ENCODE measurements around the gene BDKRB1. TPM values are rescaled to one million over a fixed set of nuclear protein-coding genes. Genes with fewer than 3 reads are reported as not detected.

Gene BDKRB1
- total and polyA plus RNA-seq, 10 of the 15 experiments (the other 5 are each of a cell fraction or from before 2014, with no cell fraction given): 0.21 TPM; not detected in 9

DNA sequence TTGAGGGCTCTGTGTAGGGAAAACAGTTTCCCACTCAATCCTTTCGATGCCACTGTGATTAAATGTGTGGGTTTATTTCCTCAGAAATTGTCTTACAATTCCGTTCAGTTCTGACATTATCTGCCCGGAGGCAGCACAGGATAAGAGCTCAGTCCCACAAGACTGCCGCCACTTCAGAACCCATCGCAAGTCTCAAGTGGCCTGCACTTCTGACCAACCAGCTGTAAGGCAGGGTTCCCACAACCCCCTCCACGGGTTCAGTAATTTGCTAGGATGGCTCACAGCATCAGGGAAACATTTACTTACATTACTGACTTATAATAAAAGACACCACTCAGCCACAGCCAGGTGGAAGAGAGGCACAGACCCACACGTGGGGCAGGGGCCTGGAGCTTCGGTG is 34.2 kb upstream of the BDKRB1 start:
- H3K4me2 ChIP-seq (ENCODE audit: control insufficient read depth, insufficient read depth): no peak overlapping the region
- SMC1A ChIA-PET (ENCODE audit: uncharacterized antibody, unreplicated experiment): no interaction called here
- H3K4me3 ChIP-seq: no peak overlapping the region
- H3K27me3 ChIP-seq (replicated peaks in 1 of 2; ENCODE audit: control insufficient read depth in 2 of 2, insufficient read depth in 2 of 2, low read length in 1 of 2): peaks cover 0 to 1% of the 10 kb centered on the region in 2 experiments; a peak in 1 of 4 replicates
- WGBS (ENCODE audit: insufficient coverage, insufficient replicate concordance, low lambda C conversion rate, missing lambda C conversion rate): 42% methylated on average over 8 of the region's 8 CpGs
- in situ Hi-C loops (cut with MboI) (no loop called here), intact Hi-C loops (cut with micrococcal nuclease; ENCODE audit: unreplicated experiment) (no loop called here)
- no peak for ATAC-seq
- H3K36me3 ChIP-seq (ENCODE audit: control insufficient read depth in 2 of 2, insufficient read depth in 2 of 2, low read length in 1 of 2): no peaks in the 10 kb centered on the region
- no peak for TF ChIP-seq DPF2 (IDR thresholded peaks at IDR 0.05)
- no peak for TF ChIP-seq ESRRA (IDR thresholded peaks at IDR 0.05; ENCODE audit: low read length)
- TF ChIP-seq RFX5 (IDR thresholded peaks at IDR 0.05; ENCODE audit: low read depth, low read length): no peak
- TF ChIP-seq ZNF592 (IDR thresholded peaks at IDR 0.05): no peak
- TF ChIP-seq RCOR1 (conservative IDR thresholded peaks at IDR 0.05; ENCODE audit: low read depth, low read length): no peak
- TF ChIP-seq SMAD5 (IDR thresholded peaks at IDR 0.05; ENCODE audit: low read depth): no peak
- no peak for TF ChIP-seq SREBF2 (IDR thresholded peaks at IDR 0.05; ENCODE audit: low read length)
- TF ChIP-seq, protein P1, sequence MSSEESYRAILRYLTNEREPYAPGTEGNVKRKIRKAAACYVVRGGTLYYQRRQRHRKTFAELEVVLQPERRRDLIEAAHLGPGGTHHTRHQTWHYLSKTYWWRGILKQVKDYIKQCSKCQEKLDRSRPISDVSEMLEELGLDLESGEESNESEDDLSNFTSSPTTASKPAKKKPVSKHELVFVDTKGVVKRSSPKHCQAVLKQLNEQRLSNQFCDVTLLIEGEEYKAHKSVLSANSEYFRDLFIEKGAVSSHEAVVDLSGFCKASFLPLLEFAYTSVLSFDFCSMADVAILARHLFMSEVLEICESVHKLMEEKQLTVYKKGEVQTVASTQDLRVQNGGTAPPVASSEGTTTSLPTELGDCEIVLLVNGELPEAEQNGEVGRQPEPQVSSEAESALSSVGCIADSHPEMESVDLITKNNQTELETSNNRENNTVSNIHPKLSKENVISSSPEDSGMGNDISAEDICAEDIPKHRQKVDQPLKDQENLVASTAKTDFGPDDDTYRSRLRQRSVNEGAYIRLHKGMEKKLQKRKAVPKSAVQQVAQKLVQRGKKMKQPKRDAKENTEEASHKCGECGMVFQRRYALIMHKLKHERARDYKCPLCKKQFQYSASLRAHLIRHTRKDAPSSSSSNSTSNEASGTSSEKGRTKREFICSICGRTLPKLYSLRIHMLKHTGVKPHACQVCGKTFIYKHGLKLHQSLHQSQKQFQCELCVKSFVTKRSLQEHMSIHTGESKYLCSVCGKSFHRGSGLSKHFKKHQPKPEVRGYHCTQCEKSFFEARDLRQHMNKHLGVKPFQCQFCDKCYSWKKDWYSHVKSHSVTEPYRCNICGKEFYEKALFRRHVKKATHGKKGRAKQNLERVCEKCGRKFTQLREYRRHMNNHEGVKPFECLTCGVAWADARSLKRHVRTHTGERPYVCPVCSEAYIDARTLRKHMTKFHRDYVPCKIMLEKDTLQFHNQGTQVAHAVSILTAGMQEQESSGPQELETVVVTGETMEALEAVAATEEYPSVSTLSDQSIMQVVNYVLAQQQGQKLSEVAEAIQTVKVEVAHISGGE (CRISPR knock-in tag; IDR thresholded peaks at IDR 0.05): no peak
- BruUV-seq (replicated peaks): no TSS peak
- no peak for DNase-seq (ENCODE audit: low read depth, low spot score)
- POLR2A ChIA-PET: no interaction called here
- no peak overlapping the region for H3K27ac ChIP-seq (ENCODE audit: control insufficient read depth, insufficient read depth)
- RAD21 ChIA-PET (ENCODE audit: unreplicated experiment): no interaction called here
- FAIRE-seq: no peak
- no peaks in the 10 kb centered on the region for H4K20me1 ChIP-seq (ENCODE audit: control insufficient read depth, insufficient read depth)
- CTCF ChIA-PET: interaction anchor here (0.5 to 1.4 kb wide), 2 partner anchors 10 to 886 kb away, joined by 3 read pairs; no protein-coding TSS in a partner anchor
- H3K4me1 ChIP-seq (ENCODE audit: control insufficient read depth, insufficient read depth, low read length): no peaks in the 10 kb centered on the region; the same call in 1 of the 2 replicates
- H3K9me3 ChIP-seq (replicated peaks; ENCODE audit: control insufficient read depth, insufficient read depth, low read length): no peaks in the 10 kb centered on the region
- no peak overlapping the region for H3K9ac ChIP-seq (ENCODE audit: control insufficient read depth, insufficient read depth, low read length)
- no peak overlapping the region for H2AFZ ChIP-seq (ENCODE audit: control insufficient read depth, low read depth, low read length)
- H3K79me2 ChIP-seq (ENCODE audit: control insufficient read depth, insufficient read depth, low read length): no peaks in the 10 kb centered on the region
